SH-SY5Y (cell line): ENCODE data around the gene PFKL.

Source experiments
- GATA2 ChIP-seq: IDR thresholded peaks from 2 replicates; pipeline ENCODE4 v1.6.1; 2011; ENCODE audit warnings: mild to moderate bottlenecking, low read depth, low read length
- GATA3 ChIP-seq: IDR thresholded peaks from 2 replicates; pipeline ENCODE4 v1.6.1; 2011; ENCODE audit warnings: low read depth, mild to moderate bottlenecking, low read length, moderate library complexity

- TF ChIP-seq GATA2 (no peak), GATA3 (no peak)
These were observed 36.1 kb upstream of the PFKL start for GRCh38 chr21:44263768-44264167.
